ENCODE measurements around the gene RAD51B.

RAD51B gene

DNA sequence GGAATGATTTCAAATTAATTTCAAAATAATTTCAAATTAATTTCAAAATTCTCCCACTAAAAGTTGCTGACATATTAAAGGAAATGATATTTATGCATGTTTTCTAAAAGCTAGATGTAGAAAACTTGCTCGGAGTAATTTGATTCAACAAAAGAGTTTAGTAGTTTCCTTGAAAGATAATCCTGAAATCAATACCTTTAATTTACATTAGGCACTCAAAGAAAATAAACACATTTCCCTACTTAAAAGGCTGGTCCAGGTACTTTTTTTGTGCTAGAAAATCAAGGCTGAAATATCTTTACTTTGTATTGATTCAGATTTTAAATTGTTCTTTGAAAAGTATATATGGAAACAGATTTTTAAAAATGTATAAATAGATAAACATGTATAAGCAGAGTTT, 370.5 kb downstream of the RAD51B start:
- Histone ChIP-seq H3F3A (ENCODE audit: insufficient read depth, low read length) (no peaks in the 10 kb centered on the region), H3K9me3 (replicated peaks; ENCODE audit: insufficient read depth, low read length) (no peaks in the 10 kb centered on the region), H3K9ac (ENCODE audit: low read length) (no peak overlapping the region), H3K36me3 (replicated peaks; ENCODE audit: insufficient read depth, low read length) (no peaks in the 10 kb centered on the region), H4K20me1 (ENCODE audit: insufficient read depth, low read length) (no peaks in the 10 kb centered on the region), H3K4me2 (ENCODE audit: low read depth, low read length) (no peak overlapping the region), H3K27me3 (replicated peaks; ENCODE audit: insufficient read depth, low read length) (no peaks in the 10 kb centered on the region), H2AFZ (ENCODE audit: low read length) (no peak overlapping the region), H3K4me1 (ENCODE audit: low read length) (no peaks in the 10 kb centered on the region), H3K79me2 (ENCODE audit: low read length) (no peaks in the 10 kb centered on the region), H3K9me2 (replicated peaks; ENCODE audit: insufficient read depth, low read length) (no peaks in the 10 kb centered on the region), H3K4me3 (ENCODE audit: low read length) (no peak overlapping the region), H3K27ac (ENCODE audit: low read length) (no peak overlapping the region)
- DNase-seq, result no peak
- TF ChIP-seq, protein P1, sequence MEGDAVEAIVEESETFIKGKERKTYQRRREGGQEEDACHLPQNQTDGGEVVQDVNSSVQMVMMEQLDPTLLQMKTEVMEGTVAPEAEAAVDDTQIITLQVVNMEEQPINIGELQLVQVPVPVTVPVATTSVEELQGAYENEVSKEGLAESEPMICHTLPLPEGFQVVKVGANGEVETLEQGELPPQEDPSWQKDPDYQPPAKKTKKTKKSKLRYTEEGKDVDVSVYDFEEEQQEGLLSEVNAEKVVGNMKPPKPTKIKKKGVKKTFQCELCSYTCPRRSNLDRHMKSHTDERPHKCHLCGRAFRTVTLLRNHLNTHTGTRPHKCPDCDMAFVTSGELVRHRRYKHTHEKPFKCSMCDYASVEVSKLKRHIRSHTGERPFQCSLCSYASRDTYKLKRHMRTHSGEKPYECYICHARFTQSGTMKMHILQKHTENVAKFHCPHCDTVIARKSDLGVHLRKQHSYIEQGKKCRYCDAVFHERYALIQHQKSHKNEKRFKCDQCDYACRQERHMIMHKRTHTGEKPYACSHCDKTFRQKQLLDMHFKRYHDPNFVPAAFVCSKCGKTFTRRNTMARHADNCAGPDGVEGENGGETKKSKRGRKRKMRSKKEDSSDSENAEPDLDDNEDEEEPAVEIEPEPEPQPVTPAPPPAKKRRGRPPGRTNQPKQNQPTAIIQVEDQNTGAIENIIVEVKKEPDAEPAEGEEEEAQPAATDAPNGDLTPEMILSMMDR (IDR thresholded peaks at IDR 0.05; ENCODE audit: low read length), result no peak
- no peak for TF ChIP-seq EZH2phosphoT487 (IDR thresholded peaks at IDR 0.05; ENCODE audit: low read length)
- no peak for TF ChIP-seq EZH2 (optimal IDR thresholded peaks at IDR 0.05; ENCODE audit: low read depth, low read length)

DNA sequence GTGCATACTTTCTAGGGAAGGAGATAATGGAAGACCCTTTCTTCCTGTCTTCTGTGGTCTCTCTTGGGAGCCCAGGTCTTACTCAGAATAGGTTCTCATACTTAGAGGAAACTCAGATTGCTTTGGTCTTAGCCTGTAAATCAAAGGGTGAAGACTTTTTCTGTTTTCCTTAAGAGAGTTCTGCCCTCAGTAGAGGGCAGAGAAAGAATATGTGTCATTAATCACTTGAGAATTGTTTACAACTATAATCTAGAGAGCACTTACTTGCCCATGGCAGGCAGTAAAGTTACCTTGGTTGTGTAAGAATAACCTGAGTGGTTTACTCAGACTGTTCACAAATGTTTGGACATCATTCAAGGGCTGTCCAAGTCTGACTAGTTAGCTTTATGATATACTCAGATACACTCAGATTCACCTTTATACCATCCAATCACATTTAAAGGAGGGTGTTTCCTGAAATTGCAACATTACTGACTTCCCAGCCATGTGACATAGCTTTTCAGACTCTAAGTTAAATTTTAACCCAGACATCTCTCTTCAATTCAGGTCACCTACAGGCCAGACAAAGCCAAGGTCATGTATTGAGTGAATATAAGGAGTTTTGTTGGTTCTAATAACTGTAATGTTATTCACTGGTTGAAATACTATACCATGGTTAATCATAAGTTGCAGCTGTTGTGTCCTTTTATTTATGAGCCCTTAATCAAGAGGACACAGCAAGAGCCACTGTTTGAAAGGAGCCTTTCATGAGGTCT, 372.2 kb downstream of the RAD51B start:
- no peaks in the 10 kb centered on the region for H3K79me2 ChIP-seq (ENCODE audit: low read length)
- H3F3A ChIP-seq (ENCODE audit: insufficient read depth, low read length), result no peaks in the 10 kb centered on the region
- H3K9me2 ChIP-seq (replicated peaks; ENCODE audit: insufficient read depth, low read length), result no peaks in the 10 kb centered on the region
- no peak overlapping the region for H3K9ac ChIP-seq (ENCODE audit: low read length)
- H3K36me3 ChIP-seq (replicated peaks; ENCODE audit: insufficient read depth, low read length), result no peaks in the 10 kb centered on the region
- TF ChIP-seq EZH2 (optimal IDR thresholded peaks at IDR 0.05; ENCODE audit: low read depth, low read length), result no peak
- TF ChIP-seq, protein P1 (IDR thresholded peaks at IDR 0.05; ENCODE audit: low read length), result no peak
- TF ChIP-seq EZH2phosphoT487 (IDR thresholded peaks at IDR 0.05; ENCODE audit: low read length), result no peak
- H3K27me3 ChIP-seq (replicated peaks; ENCODE audit: insufficient read depth, low read length), result no peaks in the 10 kb centered on the region
- H3K27ac ChIP-seq (ENCODE audit: low read length), result no peak overlapping the region
- H4K20me1 ChIP-seq (ENCODE audit: insufficient read depth, low read length), result no peaks in the 10 kb centered on the region
- no peak for DNase-seq
- no peak overlapping the region for H2AFZ ChIP-seq (ENCODE audit: low read length)
- H3K4me1 ChIP-seq (ENCODE audit: low read length), result no peaks in the 10 kb centered on the region
- no peak overlapping the region for H3K4me2 ChIP-seq (ENCODE audit: low read depth, low read length)
- H3K4me3 ChIP-seq (ENCODE audit: low read length), result no peak overlapping the region
- H3K9me3 ChIP-seq (replicated peaks; ENCODE audit: insufficient read depth, low read length), result no peaks in the 10 kb centered on the region

DNA sequence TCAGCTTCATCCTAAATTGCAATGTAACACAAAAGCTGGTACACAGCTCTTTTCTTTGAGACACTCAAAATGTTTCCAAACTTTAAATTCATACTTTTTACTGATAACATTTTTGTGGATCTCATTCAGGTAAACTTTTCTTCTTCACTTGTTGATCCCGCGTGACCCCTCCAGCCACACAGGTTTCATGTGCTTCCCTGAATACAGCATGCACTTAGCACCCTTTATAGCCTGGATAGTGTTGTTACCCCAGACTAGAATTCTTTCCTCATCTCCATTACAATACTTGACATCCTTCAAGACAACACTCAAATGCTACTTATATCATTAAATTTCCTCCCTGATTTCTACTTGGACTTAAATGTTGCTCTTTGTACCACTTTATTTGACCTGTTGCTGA, 373.4 kb downstream of the RAD51B start:
- no peak overlapping the region for H3K9ac ChIP-seq (ENCODE audit: low read length)
- H3K79me2 ChIP-seq (ENCODE audit: low read length), result no peaks in the 10 kb centered on the region
- H3K9me3 ChIP-seq (replicated peaks; ENCODE audit: insufficient read depth, low read length), result no peaks in the 10 kb centered on the region
- no peaks in the 10 kb centered on the region for H3F3A ChIP-seq (ENCODE audit: insufficient read depth, low read length)
- no peaks in the 10 kb centered on the region for H3K4me1 ChIP-seq (ENCODE audit: low read length)
- no peak overlapping the region for H3K27ac ChIP-seq (ENCODE audit: low read length)
- no peak for TF ChIP-seq EZH2phosphoT487 (IDR thresholded peaks at IDR 0.05; ENCODE audit: low read length)
- TF ChIP-seq, protein P1 (IDR thresholded peaks at IDR 0.05; ENCODE audit: low read length), result no peak
- TF ChIP-seq EZH2 (optimal IDR thresholded peaks at IDR 0.05; ENCODE audit: low read depth, low read length), result no peak
- H3K9me2 ChIP-seq (replicated peaks; ENCODE audit: insufficient read depth, low read length), result no peaks in the 10 kb centered on the region
- no peak overlapping the region for H2AFZ ChIP-seq (ENCODE audit: low read length)
- no peaks in the 10 kb centered on the region for H4K20me1 ChIP-seq (ENCODE audit: insufficient read depth, low read length)
- H3K27me3 ChIP-seq (replicated peaks; ENCODE audit: insufficient read depth, low read length), result no peaks in the 10 kb centered on the region
- H3K36me3 ChIP-seq (replicated peaks; ENCODE audit: insufficient read depth, low read length), result no peaks in the 10 kb centered on the region
- H3K4me2 ChIP-seq (ENCODE audit: low read depth, low read length), result no peak overlapping the region
- DNase-seq, result no peak
- H3K4me3 ChIP-seq (ENCODE audit: low read length), result no peak overlapping the region
